ENCODE data around the gene PDSS2.
"Not testable (repeated sequence)": the region's sequence is repeated elsewhere in the genome, so short reads cannot be mapped to it uniquely, and the experiment has no call there.

The PDSS2 gene

DNA sequence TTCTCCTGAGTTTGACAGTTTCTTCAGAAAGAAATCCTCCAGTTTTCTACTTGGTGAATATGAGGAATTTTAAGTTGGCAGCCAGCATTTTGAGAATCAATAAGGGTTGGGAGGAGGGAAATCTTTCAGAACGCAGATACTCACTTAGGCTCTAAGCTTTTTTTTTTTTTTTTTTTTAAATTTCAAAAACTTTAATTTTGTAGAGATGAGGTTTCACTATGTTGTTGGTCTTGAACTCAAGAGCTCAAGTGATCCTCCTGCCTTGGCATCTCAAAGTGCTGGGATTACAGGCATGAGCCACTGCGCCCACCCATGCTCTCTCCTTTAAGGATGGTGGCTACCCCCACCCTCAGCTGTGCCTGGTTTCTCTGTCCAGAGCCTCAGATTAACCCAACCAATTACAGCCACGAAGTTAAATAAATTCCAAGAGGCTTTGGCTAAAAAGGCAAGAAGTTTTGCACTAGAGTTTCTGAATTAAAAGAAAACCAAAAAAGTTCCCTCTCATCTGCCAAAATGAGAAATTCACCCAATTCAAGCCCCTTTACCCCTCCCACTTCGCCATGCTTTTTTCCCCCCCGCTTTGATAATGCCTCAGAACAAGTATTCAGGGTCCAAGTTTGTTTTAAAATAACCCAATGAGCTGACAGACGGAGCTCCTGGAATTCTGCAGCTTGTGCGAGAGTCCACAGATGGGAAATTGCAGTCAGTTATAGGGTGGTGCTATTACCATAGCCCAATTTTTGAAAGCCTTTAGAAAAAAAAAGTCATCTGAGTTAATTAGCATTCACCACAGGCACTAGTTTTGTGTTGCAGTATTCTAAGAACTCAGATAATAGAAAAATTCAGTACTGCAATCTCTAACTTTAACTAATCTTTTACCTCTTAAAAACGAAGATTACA lies 249.7 kb downstream of the PDSS2 start:
- no peak for DNase-seq

DNA sequence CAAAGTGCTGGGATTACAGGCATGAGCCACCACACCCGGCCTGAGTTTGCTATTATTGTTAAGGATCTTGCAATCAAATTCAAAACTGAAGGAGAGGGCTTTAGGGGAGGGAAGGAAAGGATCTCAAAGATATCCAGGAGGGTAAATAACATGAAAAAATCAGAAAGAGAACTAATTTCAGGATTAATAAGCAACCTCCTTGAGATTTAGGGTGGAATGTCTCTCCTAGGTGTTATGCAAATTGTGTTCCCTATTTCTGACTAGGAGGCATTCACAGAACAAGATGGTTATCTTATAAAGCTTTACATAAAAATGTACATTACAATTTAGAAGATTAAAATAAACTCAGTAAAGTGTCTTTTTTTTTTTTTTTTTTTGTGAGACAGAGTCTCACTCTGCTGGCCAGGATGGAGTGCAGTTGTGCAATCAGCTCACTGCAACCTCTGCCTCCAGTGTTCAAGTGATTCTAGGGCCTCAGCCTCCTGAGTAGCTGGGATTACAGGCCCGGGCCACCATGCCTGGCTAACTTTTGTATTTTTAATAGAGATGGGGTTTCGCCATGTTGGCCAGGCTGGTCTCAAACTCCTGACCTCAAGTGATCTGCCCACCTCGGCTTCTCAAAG lies 252.0 kb downstream of the PDSS2 start:
- no peak for DNase-seq

DNA sequence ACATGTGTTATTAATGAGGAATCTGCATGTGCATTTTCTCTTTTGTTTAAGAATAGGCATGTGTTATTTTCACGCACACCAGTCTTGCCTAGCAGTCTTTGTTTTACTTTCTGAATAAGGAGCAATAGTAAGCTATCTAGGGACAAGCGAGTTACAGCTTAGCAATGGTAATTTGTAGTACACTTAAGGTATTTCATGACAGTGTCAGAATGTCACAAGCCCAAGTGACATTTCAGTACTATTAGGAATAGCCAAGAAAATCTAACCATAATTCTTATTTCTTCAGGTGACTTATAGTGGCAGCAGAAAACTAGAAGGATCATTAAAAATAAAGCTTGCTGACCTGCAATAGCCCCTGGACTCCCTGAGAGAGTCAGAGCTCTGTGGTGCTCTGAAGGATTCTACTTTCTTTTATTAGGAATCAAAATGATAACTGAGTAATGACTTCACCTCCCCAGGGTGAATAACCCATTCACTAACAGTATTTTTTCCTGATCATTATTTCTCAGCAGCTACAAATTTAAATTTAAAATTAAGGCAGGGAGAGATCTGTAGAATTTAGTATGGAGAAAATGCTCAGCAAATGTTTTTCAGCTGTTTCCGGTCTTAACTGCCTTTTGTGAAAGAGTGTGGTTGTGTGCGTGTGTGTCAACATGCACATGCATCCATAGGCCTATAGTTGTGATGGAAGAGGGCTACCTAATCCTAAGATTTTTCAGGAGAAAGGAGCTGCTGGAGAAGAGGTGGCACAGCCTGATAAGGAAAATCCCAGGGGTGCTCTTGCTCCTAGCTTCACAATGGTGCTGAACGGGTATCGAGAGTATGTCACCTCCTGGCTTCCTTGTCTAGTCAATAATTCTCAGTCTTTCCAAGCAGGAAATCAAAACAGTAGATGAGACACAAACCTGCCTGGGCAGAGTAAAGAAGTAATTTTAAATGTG lies 254.0 kb downstream of the PDSS2 start:
- no peak for DNase-seq

DNA sequence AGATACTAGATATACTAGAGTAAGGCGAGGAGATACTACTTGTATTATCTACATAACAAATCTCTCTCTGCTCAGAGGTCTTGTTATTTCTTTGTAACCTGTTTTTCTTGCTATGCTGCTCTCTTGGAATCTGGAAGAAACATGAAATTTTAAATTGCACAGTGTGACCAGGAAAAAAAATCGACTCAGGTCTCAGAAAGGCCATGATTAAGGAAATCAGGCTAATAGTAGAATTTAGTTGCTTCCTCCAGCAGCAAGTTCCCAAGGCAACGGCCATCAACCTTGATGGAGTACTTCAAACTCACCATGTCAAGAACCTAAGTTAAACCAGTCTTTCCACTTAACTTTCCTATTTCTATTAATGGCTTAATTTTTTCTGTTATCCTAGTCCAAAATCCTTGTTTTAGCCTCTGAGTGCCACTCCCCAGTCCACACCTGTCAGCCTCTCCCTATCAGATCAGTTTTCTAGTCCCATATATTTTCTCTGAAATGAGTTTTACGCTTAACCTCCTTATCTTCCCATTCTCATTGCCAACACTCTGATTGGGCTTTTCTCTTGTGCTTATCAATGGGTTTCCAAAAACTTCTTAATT lies 256.4 kb downstream of the PDSS2 start:
- no peak for DNase-seq

DNA sequence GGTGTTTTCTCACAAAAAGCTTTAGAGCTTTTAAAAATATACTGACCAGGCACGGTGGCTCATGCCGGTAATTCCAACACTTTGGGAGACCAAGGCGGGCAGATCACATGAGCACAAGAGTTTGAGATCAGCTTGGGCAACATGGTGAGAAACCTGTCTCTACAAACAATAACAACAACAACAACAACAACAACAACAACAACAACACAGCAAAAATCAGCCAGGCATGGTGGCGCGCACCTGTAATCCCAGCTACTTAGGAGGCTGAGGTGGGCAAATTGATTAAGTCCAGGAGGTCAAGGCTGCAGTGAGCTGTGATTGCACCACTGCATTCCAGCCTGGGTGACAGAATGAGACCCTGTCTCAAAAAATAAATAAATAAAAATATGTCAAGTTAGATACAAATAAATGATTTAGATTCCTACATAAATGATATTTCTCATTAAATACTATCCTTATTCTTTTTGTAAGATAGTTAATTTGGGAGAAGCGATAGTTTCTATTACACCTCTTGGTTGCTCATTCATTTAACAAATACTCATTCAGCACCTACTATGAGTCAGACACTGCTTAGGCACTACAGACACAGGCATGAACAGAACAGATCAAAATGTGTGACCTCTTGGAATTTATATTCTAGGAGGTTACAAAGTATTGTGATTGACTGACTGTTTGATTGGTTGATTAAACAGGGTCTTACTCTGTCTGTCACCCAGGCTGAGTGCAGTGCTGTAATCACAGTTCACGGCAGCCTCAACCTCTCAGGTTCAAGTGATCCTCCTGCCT lies 260.5 kb downstream of the PDSS2 start:
- no peak for DNase-seq

DNA sequence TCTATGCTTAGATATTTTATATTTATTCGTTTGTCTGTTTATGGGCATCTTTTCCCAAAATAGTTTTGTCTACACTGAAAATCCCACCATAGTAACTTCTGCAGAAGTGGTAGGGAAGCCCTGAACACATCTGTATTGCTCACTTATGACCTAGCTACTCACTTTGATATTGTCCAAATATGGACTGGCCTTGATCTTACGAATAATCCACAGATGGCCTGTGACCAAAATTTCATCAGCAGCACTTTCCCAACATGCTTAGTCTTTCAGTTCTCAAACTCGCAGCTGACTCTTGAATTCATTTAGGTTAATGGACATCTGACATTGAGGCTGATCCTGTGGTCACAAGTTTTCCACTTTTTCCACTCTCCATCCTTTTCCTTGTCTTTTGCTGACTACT lies 263.2 kb downstream of the PDSS2 start:
- no peak for DNase-seq

DNA sequence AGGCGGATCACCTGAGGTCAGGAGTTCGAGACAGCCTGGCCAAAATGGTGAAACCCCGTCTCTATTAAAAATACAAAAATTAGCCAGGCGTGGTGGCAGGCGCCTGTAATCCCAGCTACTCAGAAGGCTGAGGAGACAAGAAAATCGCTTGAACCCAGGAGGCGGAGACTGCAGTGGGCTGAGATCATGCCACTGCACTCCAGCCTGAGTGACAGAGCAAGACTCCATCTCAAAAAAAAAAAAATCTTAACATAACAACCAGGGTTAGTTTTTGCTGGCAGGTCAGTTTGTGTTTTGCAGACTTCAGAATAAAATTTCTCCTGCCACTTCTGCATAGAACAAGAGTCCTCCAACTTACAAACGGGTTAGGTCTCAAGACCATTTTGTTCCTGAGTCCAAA lies 264.6 kb downstream of the PDSS2 start:
- DNase-seq, result not testable (repeated sequence)

DNA sequence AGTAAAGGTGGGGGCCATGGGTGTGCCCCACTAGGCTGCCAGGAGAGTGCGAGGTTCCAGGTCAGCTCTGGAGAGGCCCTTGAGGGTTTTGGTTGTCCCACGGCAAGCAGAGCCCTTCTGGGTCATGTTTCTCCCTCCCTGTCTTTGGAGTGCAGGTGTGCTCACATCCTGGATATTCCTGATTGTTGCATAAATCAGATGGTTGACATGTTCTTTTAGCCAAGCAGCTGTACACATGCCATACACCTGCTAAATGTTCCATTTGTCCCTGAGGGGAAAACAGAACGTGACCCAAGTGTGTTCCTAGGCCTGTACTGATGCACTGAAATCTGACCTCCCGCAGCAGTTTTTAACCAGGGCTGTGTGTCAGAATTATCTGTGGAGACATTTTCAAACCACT lies 266.5 kb downstream of the PDSS2 start:
- peak; percentile 23 for DNase-seq

DNA sequence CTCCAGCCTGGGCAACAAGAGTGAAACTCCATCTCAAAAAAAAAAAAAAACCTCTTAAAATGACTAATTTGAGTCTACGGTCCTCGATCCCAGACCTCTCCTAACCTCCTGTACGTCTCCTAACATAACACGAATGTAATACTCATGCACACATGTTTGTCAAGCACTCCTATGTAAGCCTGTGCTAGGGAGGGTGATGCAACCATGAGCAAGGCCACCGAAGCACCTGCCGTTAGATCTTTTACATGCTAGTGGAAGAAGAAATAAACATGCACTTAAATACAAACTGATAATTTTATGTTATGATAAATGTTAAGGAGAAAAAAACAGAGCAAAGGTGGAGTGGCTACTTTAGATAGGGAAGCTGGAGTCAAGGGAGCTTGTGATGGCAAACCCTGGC lies 271.7 kb downstream of the PDSS2 start:
- no peak for DNase-seq

DNA sequence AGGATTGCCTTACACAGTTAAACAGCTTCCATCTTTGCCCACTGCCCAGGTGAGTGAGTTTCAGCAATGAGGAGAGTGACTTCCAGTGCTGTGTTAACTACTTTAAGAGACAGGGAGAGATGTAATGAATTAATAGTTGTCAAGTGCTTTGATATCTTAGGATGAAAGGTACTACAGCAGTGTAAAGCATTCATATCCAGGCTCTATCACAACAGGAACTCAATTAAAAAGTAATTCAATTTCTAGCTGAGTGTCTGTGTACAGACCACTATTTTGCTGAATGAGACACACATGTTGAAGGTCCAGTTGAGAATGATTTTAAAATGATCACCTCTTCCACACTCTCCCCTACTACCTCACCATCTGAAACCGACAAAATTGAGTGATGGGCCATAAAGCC lies 273.3 kb downstream of the PDSS2 start:
- DNase-seq, result no peak

DNA sequence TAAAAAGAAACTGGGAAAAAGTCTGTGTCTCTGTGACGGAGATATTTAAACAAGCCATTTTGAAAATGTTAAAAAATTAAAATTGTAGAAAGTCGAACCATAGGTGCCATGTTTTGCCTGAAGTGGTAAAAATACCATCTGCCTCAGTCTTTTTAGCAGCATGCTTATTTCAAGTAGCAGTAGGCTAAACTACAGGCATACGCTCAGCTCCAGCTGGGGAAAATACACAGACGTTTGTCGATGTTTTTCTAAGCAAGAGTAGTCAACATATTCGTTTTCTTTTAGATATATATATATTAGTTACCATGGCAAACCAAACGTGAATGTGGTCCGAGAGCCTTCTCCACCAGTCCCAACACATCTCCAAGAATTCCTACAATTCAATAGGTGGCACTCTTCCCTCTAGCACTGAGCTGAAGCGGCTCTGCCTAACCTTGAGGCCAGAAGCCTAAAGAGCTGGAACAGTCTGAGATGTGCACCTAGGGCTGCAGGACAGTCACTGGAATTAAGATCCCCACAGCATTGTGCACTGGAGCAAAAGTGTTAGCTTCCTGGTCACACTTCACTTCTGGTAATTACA lies 273.9 kb downstream of the PDSS2 start:
- DNase-seq, result peak; percentile 9

DNA sequence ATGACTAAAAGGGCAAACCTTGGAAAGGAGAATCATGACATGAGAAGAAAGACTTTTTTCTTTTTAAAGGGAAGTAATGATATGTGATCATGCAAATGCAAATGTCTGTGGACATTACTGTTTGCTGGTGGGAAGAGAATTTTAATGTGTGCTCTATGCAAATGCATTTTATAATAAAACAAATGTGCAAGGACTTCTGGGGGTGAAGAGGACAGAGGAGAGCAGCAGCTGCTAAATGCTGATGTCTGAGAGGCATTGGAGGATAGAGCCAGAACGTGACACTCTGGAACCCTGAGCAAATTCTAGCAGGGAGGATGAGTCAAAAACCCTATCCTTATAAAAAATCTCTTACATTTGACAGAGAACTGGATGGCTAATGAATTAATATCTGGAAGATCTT lies 274.9 kb downstream of the PDSS2 start:
- no peak for DNase-seq

DNA sequence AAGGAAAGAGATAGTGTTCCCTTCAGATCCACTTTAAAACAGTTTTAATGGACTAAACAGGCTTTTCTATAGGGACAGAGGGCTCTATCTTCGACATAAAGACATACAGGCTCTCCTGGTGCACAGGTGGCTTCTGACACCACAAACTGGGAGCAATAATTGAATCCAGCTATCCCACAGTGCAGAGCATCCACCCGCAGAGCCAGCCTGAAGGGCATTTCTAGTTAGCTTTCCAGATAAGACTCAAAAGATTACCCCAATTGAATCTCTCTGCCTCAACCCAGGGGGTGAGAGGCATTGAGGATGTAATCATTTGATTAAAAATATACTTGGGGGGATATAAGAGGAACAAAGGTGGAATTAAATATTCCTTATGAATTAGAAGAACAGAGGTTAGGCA lies 279.3 kb downstream of the PDSS2 start:
- no peak for DNase-seq

DNA sequence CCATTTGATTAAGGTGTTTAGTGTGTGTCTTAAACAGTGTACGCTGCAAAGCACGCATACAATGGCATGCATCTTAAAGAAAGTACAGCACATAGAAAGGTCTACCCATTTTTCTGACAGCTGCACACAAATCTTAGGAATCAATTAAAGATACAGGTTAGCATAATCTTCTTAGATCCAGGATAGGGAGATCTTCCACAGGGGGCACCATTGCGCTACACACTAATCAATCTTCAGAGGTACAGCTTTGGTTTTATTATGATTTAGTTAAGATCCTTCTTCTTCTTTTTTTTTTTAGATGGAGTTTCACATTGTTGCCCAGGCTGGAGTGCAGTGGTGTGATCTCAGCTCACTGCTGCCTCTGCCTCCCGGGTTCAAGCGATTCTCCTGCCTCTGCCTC lies 280.4 kb downstream of the PDSS2 start:
- DNase-seq, result no peak

DNA sequence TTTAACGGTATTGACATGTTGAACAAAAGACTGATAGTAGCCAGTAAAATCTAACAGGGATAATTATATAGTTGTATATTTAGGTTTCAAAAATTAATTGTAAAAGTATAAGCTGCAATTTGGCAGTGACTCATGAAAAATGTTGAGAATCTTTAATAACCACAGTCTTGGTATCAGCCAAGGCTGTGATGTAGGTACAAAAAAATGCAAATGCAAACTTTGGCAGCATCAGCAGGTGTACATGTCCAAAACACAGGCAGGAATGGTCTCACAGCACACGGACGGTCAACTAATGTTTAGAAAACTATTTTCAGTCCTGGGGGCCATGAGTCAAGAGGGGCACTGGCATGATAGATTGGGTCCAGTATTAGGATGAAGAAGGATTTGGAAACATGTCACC lies 285.6 kb downstream of the PDSS2 start:
- DNase-seq, result no peak

DNA sequence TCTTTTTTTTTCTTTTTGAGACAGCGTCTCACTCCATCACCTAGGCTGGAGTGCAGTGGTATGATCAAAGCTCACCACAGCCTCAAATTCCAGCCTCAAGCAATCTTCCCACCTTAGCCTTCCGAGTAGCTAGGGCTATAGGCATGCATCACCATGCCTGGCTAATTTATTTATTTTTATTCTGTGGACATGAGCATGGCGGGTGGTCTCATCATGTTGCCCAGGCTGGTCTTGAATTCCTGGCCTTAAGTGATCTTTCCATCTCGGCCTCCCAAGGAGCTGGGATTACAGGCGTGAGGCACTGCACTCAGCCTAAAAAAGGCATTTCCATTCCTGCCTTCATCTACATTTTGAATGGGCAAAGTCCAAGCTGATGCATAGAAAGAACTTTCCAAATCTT lies 287.9 kb downstream of the PDSS2 start:
- no peak for DNase-seq

DNA sequence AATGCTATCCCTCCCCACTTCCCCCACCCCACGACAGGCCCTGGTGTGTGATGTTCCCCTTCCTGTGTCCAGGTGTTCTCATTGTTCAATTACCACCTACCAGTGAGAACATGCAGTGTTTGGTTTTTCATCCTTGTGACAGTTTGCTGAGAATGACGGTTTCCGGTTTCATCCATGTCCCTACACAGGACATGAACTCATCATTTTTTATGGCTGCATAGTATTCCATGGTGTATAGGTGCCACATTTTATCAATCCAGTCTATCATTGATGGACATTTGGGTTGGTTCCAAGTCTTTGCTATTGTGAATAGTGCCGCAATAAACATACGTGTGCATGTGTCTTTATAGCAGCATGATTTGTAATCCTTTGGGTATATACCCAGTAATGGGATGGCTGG lies 295.1 kb downstream of the PDSS2 start:
- DNase-seq, result not testable (repeated sequence)

DNA sequence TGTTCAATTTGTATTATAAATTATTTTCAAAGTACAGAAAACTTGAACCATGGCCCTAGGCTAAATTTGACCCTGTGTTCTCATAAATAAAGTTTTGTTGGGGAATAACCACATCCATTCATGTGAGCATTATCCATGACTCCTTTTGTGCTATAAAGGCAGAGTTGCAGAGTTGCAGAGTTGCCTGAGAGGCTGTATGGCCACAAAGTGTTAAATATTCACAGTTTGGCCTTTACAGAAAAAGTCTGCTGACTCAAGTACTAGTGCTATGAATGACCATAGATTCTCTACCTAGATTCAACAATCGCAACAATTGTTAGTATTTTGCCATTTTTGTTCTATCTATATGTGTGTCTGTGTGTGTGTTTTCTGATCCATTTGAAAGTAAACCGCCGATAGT lies 297.8 kb downstream of the PDSS2 start:
- DNase-seq, result no peak

DNA sequence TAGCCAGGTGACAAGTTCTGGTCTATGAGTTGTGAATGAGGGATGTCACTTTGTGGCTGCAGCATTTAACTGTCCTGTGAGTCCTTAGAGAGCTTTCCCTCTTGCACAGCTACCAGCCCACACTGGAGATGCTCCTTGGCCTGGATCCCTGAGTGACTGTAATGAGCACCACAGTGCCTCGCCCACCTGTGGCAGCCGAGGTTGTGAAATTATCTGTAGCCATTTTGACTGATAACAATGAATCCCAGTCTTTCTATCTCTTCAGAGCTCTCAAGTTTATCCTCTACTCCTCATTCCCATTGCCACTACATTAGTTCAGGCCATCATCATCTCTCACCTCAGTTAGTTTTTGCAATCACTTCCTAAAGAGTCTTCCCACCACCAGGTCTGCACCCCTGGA lies 302.7 kb downstream of the PDSS2 start:
- DNase-seq, result no peak

DNA sequence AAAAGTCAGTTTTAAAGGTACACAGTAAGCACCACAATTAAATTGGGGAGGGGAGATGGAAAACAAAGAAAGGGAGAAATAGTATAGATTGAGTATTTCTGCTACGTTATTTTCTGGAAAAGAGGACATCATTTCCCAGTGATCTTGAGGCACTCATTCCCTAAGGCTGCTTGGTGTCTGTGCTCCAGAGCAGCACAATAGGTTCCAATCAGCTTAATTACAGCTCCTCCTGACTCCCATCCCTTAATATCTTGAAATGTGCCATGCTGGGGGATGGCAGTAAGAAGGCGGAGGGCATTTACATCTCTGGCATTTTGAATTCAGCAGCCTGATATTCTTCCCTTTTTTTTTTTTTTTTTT lies 304.6 kb downstream of the PDSS2 start:
- peak; percentile 62 for DNase-seq

DNA sequence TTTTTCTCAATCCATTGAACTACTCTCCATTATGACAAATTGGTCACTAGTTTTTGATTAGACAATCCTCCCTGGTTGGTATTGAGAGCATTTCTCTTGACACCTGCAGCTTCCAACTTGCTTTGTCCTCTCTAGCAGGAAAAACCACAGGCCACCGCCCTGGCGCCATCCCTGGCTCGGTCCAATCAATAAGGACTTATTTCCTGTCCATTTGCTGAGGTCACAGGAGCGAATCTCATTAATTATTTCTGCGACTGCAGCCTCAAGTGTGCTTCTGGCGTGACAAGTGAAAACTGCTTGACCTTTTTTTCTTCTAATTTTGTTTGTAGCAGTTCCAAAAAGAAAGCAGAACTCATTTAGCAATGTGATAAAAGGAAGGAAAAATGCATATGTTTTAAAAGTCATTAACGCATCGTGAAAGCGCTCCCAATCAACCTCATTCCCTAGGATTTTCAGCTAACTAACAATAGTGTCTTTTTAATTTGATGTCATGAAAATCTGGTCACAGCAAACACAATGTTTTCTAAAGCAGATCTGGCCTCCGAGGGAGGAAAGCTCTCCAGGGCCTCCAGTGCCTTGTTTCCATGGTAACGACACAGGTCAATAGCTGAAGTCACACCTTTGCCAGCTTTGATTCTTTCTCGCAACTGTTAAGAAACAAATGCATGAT lies 305.1 kb downstream of the PDSS2 start:
- peak; percentile 91 for DNase-seq
